ENCODE results near the gene NMNAT2.

DNA sequence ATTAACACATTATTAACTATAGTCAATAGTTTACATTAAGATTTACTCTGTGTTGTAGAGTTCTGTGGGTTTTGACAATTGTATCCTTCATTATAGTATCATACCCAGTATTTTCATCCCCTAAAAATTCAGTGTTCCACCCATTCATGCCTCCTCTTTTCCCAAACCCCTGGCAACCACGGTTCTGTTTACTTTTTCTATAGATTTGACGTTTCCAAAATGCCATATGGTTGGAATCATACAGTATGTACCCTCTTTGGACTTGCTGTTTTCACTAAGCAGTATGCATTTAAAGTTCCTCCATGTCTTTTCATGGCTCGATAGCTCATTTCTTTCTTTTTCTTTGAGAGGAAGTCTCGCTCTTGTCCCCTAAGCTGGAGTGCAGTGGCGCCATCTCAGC lies 122.7 kb downstream of the NMNAT2 start:
- TF ChIP-seq, protein P1, sequence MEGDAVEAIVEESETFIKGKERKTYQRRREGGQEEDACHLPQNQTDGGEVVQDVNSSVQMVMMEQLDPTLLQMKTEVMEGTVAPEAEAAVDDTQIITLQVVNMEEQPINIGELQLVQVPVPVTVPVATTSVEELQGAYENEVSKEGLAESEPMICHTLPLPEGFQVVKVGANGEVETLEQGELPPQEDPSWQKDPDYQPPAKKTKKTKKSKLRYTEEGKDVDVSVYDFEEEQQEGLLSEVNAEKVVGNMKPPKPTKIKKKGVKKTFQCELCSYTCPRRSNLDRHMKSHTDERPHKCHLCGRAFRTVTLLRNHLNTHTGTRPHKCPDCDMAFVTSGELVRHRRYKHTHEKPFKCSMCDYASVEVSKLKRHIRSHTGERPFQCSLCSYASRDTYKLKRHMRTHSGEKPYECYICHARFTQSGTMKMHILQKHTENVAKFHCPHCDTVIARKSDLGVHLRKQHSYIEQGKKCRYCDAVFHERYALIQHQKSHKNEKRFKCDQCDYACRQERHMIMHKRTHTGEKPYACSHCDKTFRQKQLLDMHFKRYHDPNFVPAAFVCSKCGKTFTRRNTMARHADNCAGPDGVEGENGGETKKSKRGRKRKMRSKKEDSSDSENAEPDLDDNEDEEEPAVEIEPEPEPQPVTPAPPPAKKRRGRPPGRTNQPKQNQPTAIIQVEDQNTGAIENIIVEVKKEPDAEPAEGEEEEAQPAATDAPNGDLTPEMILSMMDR (IDR thresholded peaks at IDR 0.05): no peak
- TF ChIP-seq POLR2A (IDR thresholded peaks at IDR 0.05) (no peak), POLR2AphosphoS5 (IDR thresholded peaks at IDR 0.05) (no peak)
